HG02885 (cell line): ENCODE results near the gene RAB4B.
"Not testable (repeated sequence)": the region's sequence is repeated elsewhere in the genome, so short reads cannot be mapped to it uniquely, and the experiment has no call there.

Experiments
- ATAC-seq: cut with Tn5 transposase; IDR thresholded peaks from one replicate; pipeline ENCODE4 v1.9.1; 2021; ENCODE audit warnings: mild to moderate bottlenecking; ENCODE audit not compliant: unreplicated experiment, poor library complexity

The RAB4B gene

GRCh38 chr19:40776932-40777644 lies 959 bp upstream of the RAB4B start:
- ATAC-seq: peak; percentile 63

- ATAC-seq: no peak
These were observed 456 bp upstream of the RAB4B start for GRCh38 chr19:40777645-40777936.

GRCh38 chr19:40778706-40779284 lies 748 bp downstream of the RAB4B start:
- ATAC-seq: no peak

- no peak for ATAC-seq
These were observed 2.5 kb downstream of the RAB4B start for GRCh38 chr19:40780582-40780981.

- no peak for ATAC-seq
These were observed 3.1 kb downstream of the RAB4B start for GRCh38 chr19:40781140-40781539.

- ATAC-seq: no peak
These were observed 5.7 kb downstream of the RAB4B start for GRCh38 chr19:40783711-40784110.

- not testable (repeated sequence) for ATAC-seq
These were observed 6.1 kb downstream of the RAB4B start for GRCh38 chr19:40784146-40784545.

GRCh38 chr19:40785526-40785925 lies 7.5 kb downstream of the RAB4B start:
- ATAC-seq: no peak

GRCh38 chr19:40786060-40787037 lies 8.3 kb downstream of the RAB4B start:
- ATAC-seq: no peak

- ATAC-seq: no peak
These were observed 13.3 kb downstream of the RAB4B start for GRCh38 chr19:40791349-40791748.

GRCh38 chr19:40791996-40792395 lies 13.9 kb downstream of the RAB4B start:
- no peak for ATAC-seq

- no peak for ATAC-seq
These were observed 19.3 kb downstream of the RAB4B start for GRCh38 chr19:40797166-40797962.

- peak; percentile 19 for ATAC-seq
These were observed 20.1 kb downstream of the RAB4B start for GRCh38 chr19:40797963-40798682.

- ATAC-seq: peak; percentile 80
These were observed 20.9 kb downstream of the RAB4B start, which contains the start of gene EGLN2 for GRCh38 chr19:40798683-40799557. Gene EGLN2 (plus strand): TSS chr19:40799191. CDS start chr19:40800573, 1,382 bp downstream.

GRCh38 chr19:40799558-40800338 lies 21.7 kb downstream of the RAB4B start:
- no peak for ATAC-seq

- no peak for ATAC-seq
These were observed 22.4 kb downstream of the RAB4B start for GRCh38 chr19:40800339-40800996.

GRCh38 chr19:40800997-40801377 lies 22.9 kb downstream of the RAB4B start:
- ATAC-seq: no peak
